ENCODE measurements around the gene KLHDC7A. TPM values are rescaled to one million over a fixed set of nuclear protein-coding genes. Genes with fewer than 3 reads are reported as not detected.

KLHDC7A gene
- total RNA-seq, 2 donors from 2014 or later = not detected

DNA sequence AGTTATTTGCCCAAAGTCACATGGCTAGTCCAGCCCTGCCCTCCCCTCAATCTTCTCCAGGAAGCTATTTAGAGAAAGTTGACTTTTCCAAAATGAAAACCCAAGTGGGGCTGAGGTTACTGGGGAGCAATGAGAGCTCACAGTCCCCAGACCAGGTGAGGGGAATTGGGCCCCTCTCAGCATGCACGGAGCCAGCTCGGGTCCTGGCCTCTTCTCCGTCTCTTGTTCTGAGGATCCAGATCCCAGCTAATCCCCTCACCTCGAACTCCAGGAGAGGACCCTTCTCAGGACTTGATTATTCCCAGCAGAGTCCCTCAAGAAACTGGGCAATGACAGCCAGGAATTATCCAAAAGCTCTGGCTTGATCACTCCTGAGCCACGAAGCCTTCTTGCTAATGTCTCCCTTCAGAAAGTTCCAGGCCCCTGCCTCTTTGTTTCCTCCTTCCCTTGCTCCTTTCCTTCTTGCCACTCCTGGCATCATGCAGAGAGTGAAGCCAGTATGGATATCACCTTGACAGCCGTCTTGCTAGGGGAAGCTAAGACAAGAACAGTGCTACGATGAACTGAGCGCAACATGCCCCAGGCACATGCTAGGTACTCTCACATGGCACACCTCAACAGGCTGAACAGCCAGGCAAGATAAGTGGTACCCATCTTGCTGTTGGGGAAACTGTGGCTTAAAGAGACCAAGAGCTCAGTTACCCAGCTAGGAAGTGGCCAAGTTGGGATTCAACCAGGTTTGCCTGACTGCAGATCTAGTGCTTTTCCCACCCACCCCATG, 51.9 kb downstream of the KLHDC7A start:
- intact Hi-C loops (cut with DNase I) = no loop called here
- peak; percentile 37 for DNase-seq (ENCODE audit: low spot score)

GRCh38 chr1:18533259-18533658, 52.5 kb downstream of the KLHDC7A start:
- DNase-seq (ENCODE audit: low spot score) = no peak
- intact Hi-C loops (cut with DNase I) = no loop called here

GRCh38 chr1:18534810-18535205, 54.1 kb downstream of the KLHDC7A start:
- intact Hi-C loops (cut with DNase I) = no loop called here
- DNase-seq (ENCODE audit: low spot score) = peak; percentile 12

Other genes starting within 250 kb of the KLHDC7A start
- not detected for gene PAX7, start 149.9 kb downstream of the KLHDC7A start, total RNA-seq